HG03457 (cell line): ENCODE data around the gene CYP2W1.

Source experiments
- ATAC-seq: cut with Tn5 transposase; IDR thresholded peaks from one replicate; pipeline ENCODE4 v1.9.1; 2021; ENCODE audit warnings: moderate number of reproducible peaks; ENCODE audit not compliant: unreplicated experiment

CYP2W1 gene

GRCh38 chr7:1014681-1015080 lies 31.7 kb downstream of the CYP2W1 start:
- ATAC-seq, result no peak

DNA sequence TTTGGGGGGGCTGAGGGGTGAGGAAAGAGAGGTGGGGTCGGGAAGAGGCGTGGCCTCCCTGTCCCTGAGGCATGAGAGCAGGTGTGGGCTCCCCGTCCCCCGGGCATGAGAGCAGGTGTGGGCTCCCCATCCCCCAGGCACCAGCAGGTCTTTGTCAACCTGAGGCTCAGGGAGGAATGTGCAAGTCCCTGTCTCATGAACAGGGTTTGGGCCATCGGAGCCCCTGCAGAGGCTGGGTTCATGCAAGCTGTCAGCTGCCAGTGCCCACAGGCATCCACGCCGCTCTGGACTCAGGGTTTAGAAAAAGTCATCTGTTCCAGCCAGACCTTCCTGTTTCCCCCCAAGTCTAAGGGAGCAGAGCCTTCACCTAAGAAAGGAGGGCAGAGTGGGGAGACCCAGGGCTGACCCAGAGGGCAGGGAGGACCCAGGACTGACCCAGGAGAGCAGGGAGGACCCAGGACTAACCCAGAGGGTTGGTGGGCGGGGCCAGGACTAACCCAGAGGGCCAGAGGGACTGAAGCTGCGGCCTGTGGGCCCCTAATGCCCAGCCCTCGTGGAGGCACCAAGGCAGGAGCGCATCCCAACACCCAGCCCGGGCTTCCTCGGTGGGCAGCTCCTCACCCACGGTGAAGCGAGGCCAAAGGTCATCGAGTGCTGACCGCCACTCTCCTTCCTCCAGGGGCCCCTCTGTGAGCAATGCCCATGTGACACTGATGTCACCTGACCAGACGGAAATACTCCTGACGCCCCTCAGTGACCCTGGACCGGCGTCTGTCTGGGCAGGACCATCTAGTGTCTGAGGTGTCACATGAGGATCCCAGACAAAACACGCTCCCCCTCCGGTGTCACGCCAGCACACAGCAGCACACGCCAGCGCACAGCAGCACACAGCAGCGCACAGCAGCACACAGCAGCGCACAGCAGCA lies 32.5 kb downstream of the CYP2W1 start:
- no peak for ATAC-seq

GRCh38 chr7:1016577-1017531 lies 33.9 kb downstream of the CYP2W1 start:
- ATAC-seq, result no peak

DNA sequence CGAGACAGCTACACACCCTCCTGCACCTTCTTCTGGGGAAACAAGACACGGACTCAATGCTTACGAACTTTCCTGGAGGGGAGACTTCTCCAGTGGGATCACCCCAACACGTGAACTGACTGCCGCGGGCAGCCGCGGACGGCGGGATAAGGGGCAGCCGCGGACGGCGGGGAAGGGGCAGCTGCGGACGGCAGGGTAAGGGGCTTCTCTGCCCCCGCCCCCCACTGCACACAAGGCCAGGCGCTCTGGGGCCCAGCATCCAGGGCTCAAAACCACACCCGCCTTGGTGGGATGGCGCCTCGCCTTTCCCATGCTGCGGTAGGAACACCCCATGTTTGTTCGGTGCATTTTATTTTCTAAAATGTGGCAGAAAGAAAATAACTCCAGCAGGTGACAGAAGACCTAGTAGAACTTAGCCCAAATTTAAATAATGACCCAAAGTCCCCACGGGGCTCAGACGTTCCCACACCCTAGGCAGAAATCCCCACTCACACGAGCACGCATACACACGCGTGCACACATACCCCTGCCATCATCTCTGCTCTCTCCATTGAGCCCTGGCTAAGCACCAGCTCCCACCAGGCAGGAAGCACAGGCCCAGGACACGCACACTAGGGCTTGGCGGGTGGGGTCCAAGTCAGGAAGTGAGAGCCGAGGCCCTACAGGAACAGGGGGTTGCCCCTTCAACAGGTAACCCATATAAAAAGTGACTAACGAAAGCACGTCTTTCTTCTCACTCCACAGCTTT lies 34.8 kb downstream of the CYP2W1 start:
- no peak for ATAC-seq

GRCh38 chr7:1018334-1018695 lies 35.3 kb downstream of the CYP2W1 start:
- ATAC-seq, result no peak

DNA sequence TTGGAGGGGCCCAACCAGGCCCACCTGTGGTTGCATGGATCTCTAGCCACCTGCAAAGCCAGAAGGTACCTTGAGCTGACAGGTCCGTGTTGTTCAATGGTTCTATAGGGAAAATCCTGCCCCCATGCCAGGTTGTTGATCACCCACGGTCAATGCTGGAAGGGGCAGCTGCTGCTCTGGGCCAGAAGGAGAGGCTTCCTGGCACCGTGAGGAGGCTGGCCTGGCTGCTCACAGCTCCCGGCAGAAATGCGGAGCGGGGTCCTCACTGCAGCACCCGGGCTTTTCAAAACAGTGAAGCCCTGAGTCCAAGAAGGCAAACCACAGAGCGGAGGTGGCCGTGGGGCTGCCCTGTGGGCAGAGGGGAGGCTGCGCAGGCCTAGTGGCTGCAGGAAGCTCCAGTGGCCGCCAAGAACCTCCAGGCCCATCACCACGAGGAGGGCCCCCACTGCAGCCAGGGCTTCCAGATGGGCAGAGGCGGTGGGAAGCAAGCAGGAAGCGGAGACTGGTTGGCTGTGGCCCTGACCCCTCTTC lies 36.3 kb downstream of the CYP2W1 start:
- no peak for ATAC-seq

- ATAC-seq, result no peak
Observed at GRCh38 chr7:1019789-1020610, 37.0 kb downstream of the CYP2W1 start.

GRCh38 chr7:1020849-1021251 lies 37.9 kb downstream of the CYP2W1 start:
- no peak for ATAC-seq

DNA sequence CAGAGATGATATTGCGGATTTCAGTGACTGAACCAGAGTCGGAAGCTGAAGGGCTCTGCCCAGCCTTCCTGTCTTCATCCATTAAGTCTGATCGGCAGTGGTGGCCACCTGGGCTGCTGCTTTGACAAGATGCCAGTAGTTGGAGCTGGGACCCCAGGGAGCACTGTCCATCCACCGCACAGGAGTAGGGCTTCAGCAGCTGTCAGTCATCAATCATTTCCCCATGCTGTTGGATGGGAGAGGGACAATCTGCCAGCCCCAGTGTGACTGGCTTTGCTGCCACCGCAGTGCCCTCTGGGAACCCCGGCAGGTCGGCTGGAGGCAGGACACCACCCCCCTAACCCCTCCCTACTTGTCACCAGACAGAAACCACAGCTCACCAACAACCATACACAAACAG lies 38.4 kb downstream of the CYP2W1 start:
- no peak for ATAC-seq

- ATAC-seq, result no peak
Observed at GRCh38 chr7:1021931-1022330, 39.0 kb downstream of the CYP2W1 start.

DNA sequence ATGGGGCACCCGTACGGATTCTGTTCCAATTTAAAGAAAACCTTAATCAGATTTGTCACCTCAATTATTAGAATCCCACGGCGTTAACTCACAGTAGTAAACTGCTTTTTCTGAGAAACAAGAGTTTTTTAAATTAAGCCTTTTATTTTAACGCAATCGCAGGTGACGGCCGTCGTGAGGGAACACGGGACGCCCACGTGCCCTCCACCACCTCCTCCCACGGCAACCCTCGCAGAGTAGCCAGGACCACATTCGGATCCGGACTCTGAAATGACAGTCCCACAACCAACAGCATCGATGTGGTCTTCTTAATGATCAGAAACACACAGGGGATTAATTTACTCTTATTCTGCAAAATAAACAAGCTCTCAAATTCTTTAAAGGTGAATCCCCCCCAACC lies 39.4 kb downstream of the CYP2W1 start:
- no peak for ATAC-seq

DNA sequence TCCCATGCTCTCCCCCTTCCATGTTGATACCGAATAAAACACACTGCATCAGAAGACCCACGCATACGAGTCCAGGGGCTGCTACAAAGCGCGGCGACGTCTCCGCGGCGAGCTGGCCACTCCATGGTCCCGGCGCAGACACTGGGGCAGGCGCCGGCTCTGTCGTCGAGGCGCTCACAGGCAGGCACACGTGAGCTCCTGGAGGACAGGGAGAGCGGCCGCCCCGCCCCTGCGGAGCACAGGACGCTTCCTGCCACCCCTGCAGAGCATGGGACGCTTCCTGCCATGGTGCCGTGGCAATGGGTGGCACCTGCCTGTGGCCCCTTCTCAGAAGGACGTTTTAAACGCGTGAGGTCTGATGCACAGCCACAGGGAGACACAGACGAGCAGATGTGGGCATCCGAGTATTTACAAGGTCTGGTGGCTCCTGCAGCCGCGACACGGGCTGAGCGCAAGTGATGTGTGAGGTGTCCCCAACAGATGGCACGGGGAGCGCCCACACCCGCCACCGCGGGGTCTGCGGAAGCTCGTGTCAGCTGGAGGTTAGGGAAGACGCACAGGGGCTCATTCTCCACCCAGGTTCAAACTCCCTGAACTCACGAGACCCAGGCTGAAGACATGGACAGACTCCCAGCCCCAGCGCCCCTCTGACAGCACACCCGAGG lies 40.0 kb downstream of the CYP2W1 start:
- no peak for ATAC-seq

DNA sequence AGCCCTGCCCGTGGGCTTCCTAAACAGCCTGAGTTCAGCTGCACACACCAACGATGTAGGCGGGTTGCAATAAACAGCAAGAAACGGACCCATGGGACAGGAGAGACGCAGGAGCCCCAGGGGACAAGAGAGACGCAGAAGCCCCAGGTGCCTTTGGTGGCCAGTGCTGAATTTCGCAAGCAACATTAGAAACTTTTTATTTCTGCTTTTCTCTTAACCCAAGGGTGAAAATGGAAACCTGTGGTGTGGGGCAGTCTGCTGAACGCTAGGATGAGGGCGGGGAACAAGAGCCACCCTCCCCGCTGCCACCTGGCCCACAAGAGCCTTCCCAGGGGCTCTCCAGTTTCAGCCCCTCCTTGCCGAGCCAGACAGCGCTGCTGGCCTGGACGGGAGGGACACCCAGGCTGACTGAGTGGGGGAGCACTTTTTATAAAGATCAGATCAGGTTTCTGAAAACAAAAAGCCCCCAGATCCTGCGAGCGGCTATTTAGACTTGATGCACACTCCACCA lies 41.4 kb downstream of the CYP2W1 start:
- peak; percentile 51 for ATAC-seq

GRCh38 chr7:1024876-1025742 lies 42.1 kb downstream of the CYP2W1 start:
- no peak for ATAC-seq

DNA sequence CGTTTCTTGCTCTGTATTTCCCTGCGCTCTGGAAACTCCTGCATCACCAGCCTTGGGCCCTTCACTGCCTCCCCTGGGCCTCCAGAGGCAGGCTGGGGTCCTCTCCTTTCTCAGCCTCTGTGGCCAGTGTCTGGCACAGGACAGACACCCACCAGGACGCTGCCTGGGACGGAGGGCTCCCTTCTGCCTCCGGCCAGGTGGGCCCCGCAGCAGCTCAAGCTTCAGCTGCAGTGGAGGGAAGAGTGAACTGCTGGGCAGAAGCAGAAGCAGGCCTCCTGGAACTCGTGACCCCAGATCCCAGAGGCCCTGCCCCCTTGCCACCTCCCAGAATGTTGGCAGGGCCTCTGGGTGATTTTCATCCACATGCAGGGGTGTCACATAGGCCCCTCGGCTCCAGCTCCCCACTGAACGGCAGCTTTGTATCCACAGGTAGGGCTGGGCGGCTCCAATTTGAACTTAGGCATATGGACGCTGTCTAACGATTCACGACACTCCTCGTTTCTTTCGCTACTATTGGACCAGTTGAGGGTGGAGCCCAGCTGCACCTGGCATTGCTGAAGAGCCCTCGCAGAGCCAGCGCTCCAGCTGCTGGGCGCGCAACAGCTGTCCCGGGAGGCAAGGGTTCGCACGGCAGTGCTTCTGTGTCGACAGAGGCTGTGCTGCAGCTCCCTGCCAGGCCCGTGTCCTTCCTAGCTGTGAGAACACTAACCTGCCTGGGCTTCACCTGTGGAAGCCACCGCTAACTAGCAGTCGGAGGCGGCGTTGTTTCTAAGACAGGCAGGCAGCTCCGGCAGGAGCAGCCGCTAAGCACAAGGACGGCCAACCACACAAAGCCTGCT lies 43.0 kb downstream of the CYP2W1 start:
- no peak for ATAC-seq

GRCh38 chr7:1026721-1027161 lies 43.8 kb downstream of the CYP2W1 start:
- ATAC-seq, result no peak
